Measurements from ENCODE around the gene U2SURP. TPM values are rescaled to one million over a fixed set of nuclear protein-coding genes. Genes with fewer than 3 reads are reported as not detected.

Gene U2SURP
- total RNA-seq = 100 to 1,000 TPM; 182 to 189 TPM

- CTCF ChIA-PET = interaction anchor here (1.0 to 1.5 kb wide), 2 partner anchors 9 to 1263 kb away, joined by 6 to 7 read pairs; partner anchors contain the start of gene RNF7
- POLR2A ChIA-PET = interaction anchor here (0.6 to 2.5 kb wide), 7 partner anchors 16 to 970 kb away, joined by 3 to 15 read pairs (median 4); partner anchors contain the start of genes ATR and DIPK2A
Observed at GRCh38 chr3:143001369-143002082, at the start of gene U2SURP. TSS of gene U2SURP (plus strand) at chr3:143001570. CDS start at chr3:143001629, 59 bp downstream.

GRCh38 chr3:142951794-142952193 is 49.6 kb upstream of the U2SURP start:
- CTCF ChIA-PET = no interaction called here
- POLR2A ChIA-PET = no interaction called here

- ChIA-PET CTCF (interaction anchor here (1.0 to 1.3 kb wide), 2 partner anchors 12 to 13 kb away, joined by 3 read pairs; no protein-coding TSS in a partner anchor), POLR2A (no interaction called here)
Observed at GRCh38 chr3:142952272-142953193, 48.8 kb upstream of the U2SURP start.

GRCh38 chr3:142953443-142953842 is 47.9 kb upstream of the U2SURP start:
- CTCF ChIA-PET = interaction anchor here (1.0 to 1.3 kb wide), 2 partner anchors 12 to 13 kb away, joined by 3 read pairs; no protein-coding TSS in a partner anchor
- POLR2A ChIA-PET = no interaction called here

- ChIA-PET CTCF (no interaction called here), POLR2A (no interaction called here)
Observed at GRCh38 chr3:142958707-142959106, 42.7 kb upstream of the U2SURP start.

- ChIA-PET POLR2A (no interaction called here), CTCF (no interaction called here)
Observed at GRCh38 chr3:142960322-142960850, 41.0 kb upstream of the U2SURP start.

GRCh38 chr3:142961539-142961938 is 39.8 kb upstream of the U2SURP start:
- POLR2A ChIA-PET = no interaction called here
- CTCF ChIA-PET = no interaction called here

GRCh38 chr3:142962175-142962519 is 39.2 kb upstream of the U2SURP start:
- ChIA-PET CTCF (no interaction called here), POLR2A (no interaction called here)

GRCh38 chr3:142962520-142963233 is 38.7 kb upstream of the U2SURP start:
- POLR2A ChIA-PET = no interaction called here
- CTCF ChIA-PET = no interaction called here

- ChIA-PET CTCF (no interaction called here), POLR2A (no interaction called here)
Observed at GRCh38 chr3:142963234-142963515, 38.2 kb upstream of the U2SURP start.

GRCh38 chr3:142963516-142964448 is 37.6 kb upstream of the U2SURP start, which contains the start of gene PAQR9:
TSS of gene PAQR9 (minus strand) at chr3:142963674. CDS start at chr3:142963336, 338 bp downstream.
- ChIA-PET CTCF (no interaction called here), POLR2A (interaction anchor here (0.6 kb wide), 1 partner anchor 332 kb away, joined by 3 read pairs; no protein-coding TSS in a partner anchor)

GRCh38 chr3:142965581-142965980 is 35.8 kb upstream of the U2SURP start:
- CTCF ChIA-PET = interaction anchor here (1.2 kb wide), 1 partner anchor 12 kb away, joined by 3 read pairs; no protein-coding TSS in a partner anchor

GRCh38 chr3:142966808-142967207 is 34.6 kb upstream of the U2SURP start:
- ChIA-PET POLR2A (no interaction called here), CTCF (interaction anchor here (0.6 kb wide), 1 partner anchor 336 kb away, joined by 3 read pairs; no protein-coding TSS in a partner anchor)

More at GRCh38 chr3:142965581-142965980, 35.8 kb upstream of the U2SURP start:
- POLR2A ChIA-PET = no interaction called here

- POLR2A ChIA-PET = no interaction called here
- CTCF ChIA-PET = no interaction called here
Observed at GRCh38 chr3:142968319-142969025, 32.9 kb upstream of the U2SURP start.

- ChIA-PET POLR2A (no interaction called here), CTCF (no interaction called here)
Observed at GRCh38 chr3:142971431-142971830, 29.9 kb upstream of the U2SURP start.

- POLR2A ChIA-PET = no interaction called here
- CTCF ChIA-PET = no interaction called here
Observed at GRCh38 chr3:142972092-142972753, 29.1 kb upstream of the U2SURP start.

GRCh38 chr3:142973217-142974009 is 28.0 kb upstream of the U2SURP start:
- CTCF ChIA-PET = no interaction called here
- POLR2A ChIA-PET = no interaction called here
